IPS-18c (cell line): ENCODE measurements around the gene GALNTL6.
"Not testable (repeated sequence)": the region's sequence is repeated elsewhere in the genome, so short reads cannot be mapped to it uniquely, and the experiment has no call there.

Source experiments
- H3K4me3 ChIP-seq: 2 replicates; pipeline ENCODE4 v1.7.0; 2013; ENCODE audit warnings: low read depth, mild to moderate bottlenecking, low read length, moderate library complexity; ENCODE audit not compliant: insufficient read depth
- H3K9me3 ChIP-seq: one replicate; pipeline ENCODE4 v1.6.1; 2013; ENCODE audit warnings: mild to moderate bottlenecking, low read length, moderate library complexity; ENCODE audit not compliant: control insufficient read depth, insufficient read depth

GALNTL6 gene

DNA sequence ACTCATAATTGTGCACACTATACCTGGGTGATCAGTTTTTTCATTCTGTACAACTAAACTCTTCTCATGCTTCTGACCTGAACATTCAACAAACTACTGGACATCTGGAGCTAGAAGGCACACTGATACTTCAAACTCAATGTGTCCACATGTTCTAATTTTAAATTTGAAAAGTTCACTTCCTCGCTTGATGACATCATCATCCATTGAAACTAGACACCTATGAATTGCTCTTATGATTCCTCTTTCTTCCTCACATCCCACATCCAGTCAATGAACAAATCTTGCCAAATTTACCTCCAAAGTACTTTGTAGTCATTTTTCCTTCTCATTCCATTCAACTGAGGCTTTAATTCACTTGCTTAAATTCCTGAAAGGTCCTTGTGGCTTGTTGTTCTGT, 549.4 kb downstream of the GALNTL6 start:
- Histone ChIP-seq H3K4me3 (no peak overlapping the region), H3K9me3 (no peaks in the 10 kb centered on the region)

DNA sequence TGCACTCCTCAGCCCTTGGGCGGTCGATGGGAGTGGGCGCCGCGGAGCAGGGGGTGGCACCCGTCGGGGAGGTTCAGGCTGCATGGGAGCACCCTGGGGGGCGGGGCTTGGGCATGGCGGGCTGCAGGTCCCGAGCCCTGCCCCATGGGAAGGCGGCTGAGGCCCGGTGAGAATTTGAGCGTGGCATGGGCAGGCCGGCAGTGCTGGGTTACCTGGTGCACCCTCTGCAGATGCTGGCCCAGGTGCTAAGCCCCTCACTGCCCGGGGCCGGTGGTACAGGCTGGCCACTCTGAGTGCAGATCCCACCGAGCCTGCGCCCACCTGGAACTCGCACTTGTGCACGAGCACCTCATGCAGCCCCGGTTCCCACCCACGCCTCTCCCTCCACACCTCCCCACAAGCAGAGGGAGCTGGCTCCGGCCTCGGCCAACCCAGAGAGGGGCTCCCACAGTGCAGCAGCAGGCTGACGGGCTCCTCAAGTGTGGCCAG, 556.3 kb downstream of the GALNTL6 start:
- peaks cover 6% of the 10 kb centered on the region for H3K9me3 ChIP-seq
- H3K4me3 ChIP-seq, result no peak overlapping the region

DNA sequence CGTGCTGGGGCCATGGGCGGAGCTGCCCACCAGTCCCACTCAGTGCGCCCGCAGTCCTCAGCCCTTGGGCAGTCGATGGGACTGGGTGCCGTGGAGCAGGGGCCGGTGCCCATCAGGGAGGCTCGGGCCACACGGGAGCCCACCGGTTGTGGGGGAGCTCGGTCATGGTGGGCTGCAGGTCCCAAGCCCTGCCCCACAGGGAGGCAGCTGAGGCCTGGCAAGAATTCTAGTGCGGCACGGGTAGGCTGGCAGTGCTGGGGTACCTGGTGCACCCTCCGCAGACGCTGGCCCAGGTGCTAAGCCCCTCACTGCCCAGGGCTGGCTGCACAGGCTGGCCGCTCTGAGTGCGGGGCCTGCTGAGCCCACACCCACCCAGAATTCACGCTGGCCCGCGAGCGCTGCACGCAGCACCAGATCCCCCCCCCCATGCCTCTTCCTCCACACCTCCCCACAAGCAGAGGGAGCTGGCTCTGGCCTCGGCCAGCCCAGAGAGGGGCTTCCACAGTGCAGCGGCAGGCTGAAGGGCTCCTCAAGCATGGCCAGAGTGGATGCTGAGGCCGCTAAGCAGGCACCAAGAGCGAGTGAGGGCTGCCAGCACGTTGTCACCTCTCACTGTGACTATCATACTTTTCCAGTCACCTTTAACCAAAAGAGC, 564.4 kb downstream of the GALNTL6 start:
- H3K4me3 ChIP-seq, result no peak overlapping the region
- peaks cover 2% of the 10 kb centered on the region for H3K9me3 ChIP-seq

DNA sequence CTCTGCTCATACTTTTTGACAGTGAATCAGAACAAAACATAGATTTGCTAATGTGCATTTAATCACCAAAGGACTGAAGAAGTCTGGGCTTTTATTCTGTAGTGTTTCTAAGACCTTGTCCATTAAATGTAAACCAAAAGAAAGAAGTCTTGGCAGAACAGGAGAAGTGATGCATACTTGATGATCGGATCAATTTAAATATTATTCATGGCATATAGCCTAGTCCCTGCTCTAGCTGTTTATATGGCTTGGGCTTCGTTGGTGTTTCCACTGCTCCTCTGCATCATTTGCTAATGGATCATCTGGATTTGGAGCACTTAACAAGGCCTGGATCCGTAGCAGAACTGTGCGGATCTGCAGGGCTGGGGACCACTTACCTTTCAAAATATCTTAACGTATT, 566.6 kb downstream of the GALNTL6 start:
- Histone ChIP-seq H3K9me3 (peaks cover 2% of the 10 kb centered on the region), H3K4me3 (no peak overlapping the region)

DNA sequence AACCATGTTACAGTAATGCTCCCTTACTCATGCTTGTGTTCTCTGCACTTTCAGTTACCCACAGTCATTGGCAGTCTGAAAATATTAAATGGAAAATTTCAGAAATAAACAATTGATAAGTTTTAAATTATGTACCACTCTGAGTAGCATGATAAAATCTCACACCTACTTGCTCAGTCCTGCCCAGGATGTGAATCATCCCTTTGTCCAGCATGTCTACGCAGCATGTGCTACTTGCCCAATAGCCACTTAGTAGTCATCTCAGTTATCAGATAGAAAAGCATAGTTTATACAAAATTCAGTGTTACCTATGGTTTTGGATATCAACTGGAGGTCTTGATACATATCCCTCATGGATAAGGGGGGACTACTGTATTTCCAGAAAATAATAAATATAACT, 577.1 kb downstream of the GALNTL6 start:
- H3K4me3 ChIP-seq, result no peak overlapping the region
- no peaks in the 10 kb centered on the region for H3K9me3 ChIP-seq

DNA sequence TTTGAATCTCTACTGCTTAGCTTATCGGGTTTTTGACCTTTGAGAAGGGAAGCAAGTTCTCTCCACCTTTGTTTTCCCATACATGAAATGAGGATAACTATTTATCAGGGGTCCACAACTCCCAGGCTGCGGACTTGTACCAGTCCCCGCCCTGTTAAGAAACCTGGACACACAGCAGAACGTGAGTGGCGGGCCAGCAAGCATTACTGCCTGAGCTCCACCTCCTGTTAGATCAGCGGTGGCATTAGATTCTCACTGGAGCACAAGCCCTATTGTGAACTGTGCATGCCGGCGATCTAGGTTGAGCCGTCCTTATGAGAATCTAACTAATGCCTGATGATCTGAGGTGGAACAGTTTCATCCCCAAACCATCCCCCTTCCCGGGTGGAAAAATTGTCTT, 579.5 kb downstream of the GALNTL6 start:
- Histone ChIP-seq H3K9me3 (no peaks in the 10 kb centered on the region), H3K4me3 (no peak overlapping the region)

DNA sequence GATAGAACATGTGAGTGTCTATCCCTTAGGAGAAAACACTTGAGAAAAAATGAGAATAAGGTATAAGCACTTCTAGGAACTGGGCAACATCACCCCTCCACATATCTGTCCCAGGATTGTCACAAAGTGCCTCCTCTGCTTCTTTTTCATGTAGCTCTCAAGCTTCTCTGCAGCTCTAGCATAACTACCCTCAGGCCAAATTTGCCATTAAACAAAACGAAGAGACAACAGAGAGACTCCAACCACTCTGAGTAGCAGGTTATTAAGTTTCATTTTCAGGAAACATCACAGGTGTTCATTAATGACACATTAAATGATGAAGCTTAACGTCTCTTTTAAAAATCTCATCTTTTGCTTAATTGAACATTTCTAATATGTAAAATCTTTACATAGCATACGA, 580.0 kb downstream of the GALNTL6 start:
- no peaks in the 10 kb centered on the region for H3K9me3 ChIP-seq
- no peak overlapping the region for H3K4me3 ChIP-seq

DNA sequence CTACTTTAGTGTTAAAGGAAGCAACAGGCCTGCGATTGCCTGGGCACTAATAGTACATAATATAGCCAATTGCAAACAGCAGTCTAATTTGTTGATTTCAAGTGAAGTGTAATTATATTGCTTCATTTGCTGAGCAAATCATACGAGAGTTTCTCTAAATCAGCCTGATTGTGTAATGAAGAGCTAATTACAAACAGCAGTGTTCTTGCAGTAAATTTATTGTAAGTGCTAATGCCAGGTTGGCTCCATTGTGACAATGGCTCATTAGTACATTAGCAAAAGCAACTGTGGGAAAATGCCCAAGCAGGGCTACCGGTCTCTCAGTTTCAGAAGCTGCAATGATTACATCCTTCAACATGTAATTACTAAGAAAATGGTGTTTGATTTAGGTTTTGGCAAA, 591.5 kb downstream of the GALNTL6 start:
- Histone ChIP-seq H3K4me3 (no peak overlapping the region), H3K9me3 (no peaks in the 10 kb centered on the region)

DNA sequence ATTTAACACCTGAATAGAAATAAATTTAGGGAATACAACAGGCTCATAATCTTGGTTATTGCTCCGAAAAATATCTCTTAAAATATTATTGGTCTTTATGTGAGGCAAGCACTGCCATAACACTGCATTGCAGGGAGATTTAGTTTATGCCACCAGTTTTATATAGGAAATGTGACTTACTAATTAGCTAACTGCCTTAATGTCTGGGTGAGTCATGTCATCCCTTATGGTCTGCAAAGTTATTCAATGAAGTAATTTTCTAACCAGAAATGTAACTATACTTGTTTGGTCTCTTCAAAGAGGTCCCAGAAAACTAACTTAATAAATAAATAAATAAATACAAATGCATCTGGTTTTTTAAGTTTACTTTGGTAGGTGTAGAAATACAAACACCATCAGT, 597.2 kb downstream of the GALNTL6 start:
- H3K9me3 ChIP-seq, result no peaks in the 10 kb centered on the region
- no peak overlapping the region for H3K4me3 ChIP-seq

DNA sequence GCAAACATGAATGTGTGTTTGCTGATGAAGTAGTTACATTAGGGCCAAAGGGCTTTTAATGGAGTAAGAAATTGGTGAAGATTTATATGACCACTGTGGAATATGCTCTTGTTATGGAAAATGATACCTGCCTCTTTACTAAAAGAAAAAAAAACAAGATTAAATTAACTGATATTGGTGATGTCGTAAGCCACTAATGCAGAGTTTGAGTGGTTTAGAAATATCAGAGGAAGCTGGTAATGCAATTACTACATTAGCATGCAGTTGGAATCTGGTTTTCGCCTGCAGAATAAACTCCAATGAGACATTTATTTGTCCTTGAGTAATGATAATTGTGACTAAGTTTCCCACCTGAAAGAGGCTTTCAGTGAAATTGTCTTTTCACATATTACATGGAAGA, 597.9 kb downstream of the GALNTL6 start:
- no peaks in the 10 kb centered on the region for H3K9me3 ChIP-seq
- H3K4me3 ChIP-seq, result no peak overlapping the region

DNA sequence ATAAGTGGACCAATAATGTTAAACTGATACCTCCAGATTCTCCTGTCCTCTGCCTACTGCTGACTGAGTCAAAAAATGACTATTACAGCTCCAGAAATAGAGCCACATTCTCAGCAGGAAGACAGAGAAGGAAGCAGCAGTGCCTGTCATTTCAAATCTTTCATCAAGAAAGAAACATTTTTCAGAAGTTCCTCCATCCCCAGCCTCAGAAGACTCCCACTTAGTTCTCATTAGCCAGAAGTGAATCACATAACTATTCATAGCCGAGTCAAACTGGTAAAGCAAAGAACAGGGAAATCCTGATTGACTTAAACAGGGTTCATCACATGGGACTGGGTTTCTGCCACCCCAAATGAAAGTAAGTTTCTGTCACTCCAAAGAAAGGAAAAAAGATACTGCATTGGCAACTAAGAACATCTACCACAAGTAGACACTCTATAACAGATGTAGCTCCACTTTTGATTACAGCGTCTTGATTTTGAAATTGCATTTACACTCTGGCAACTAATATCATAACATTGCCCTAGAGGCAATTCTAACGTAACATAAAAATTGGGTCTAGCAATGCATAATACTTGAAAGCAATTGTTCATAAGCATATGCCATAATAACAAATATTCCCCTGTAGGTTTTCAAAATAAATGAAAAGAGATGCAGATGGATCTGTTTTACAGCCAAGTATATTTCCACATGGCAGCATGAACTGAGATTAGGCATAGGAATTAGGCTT, 599.8 kb downstream of the GALNTL6 start:
- no peak overlapping the region for H3K4me3 ChIP-seq
- H3K9me3 ChIP-seq, result no peaks in the 10 kb centered on the region

DNA sequence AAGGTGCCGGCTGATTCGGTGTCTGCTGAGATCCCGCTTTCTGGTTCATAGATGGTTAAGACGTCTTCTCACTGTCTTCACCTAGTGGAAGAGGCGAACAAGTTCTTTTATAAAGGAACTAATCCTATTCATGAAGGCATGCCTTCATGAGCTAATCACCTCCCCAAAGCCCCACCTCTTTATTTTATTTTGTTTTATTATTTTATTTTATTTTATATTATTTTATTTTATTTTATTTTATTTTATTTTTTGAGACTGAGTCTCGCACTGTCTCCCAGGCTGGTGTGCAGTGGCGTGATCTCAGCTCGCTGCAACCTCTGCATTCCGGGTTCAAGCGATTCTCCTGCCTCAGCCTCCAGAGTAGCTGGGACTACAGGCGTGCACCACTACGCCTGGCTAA, 615.8 kb downstream of the GALNTL6 start:
- H3K4me3 ChIP-seq, H3K9me3 ChIP-seq: not testable (repeated sequence)

DNA sequence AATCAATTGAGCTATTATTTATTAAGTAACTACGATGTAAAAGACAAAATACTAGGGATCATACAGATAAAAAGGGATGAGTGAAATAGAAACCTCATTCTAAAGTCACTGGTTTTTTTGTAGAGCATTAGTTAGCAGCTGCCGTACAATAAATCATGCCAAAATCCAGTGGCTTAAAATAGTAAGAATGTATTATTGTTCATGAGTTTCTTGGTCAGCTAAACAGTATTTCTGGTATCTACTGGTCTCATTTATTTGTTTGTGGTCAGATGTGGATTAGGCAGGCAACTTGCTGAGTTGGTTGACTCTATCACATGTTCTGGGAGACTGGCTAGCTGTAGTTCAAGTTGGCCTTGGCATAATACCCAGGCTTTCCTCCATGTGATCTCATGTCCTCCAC, 667.3 kb downstream of the GALNTL6 start:
- Histone ChIP-seq H3K4me3 (no peak overlapping the region), H3K9me3 (peaks cover 8% of the 10 kb centered on the region)

DNA sequence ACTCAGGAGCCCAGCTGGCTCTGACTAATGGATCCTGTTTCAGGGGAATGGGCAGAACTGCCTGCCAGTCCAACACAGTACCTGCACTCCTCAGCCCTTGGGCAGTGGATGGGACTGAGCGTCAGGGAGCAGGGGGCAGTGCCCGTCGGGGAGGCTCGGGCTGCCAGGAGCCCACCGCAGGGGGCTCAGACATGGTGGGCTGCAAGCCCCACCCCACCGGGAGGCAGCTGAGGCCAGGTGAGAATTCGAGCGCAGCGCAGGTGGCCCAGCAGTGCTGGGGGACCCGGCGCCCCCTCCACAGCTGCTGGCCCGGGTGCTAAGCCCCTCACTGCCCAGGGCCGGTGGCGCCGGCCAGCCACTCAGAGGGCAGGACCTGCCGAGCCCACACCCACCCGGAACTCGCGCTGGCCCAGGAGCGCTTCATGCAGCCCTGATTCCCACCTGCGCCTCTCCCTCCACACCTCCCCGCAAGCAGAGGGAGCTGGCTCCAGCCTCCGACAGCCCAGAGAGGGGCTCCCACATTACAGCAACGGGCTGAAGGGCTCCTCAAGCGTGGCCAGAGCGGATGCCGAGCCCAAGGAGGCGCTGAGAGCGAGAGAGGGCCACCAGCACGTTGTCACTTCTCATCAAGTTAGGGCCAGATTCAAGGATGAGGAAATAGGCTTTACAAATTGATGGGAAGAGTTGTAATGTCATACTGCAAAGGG, 668.8 kb downstream of the GALNTL6 start:
- no peak overlapping the region for H3K4me3 ChIP-seq
- peaks cover 8% of the 10 kb centered on the region for H3K9me3 ChIP-seq

DNA sequence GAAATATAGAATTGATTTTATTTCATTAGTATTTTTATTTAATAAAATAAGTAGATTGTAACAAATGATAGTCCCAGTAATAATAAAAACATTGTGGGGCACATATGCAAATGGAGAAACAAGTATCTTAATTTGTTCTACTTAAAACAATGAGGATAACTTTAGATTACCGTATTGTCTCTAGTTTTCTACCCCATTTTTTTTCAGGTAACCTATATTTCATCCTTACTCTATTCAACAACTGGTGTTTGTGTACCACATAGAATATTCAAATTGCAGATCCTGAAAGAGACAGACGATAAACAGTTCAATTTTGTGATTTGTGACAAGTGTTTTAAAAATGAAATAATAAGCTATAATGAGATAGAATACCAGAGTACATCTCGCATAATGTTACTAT, 671.8 kb downstream of the GALNTL6 start:
- Histone ChIP-seq H3K9me3 (peaks cover 8% of the 10 kb centered on the region), H3K4me3 (no peak overlapping the region)

DNA sequence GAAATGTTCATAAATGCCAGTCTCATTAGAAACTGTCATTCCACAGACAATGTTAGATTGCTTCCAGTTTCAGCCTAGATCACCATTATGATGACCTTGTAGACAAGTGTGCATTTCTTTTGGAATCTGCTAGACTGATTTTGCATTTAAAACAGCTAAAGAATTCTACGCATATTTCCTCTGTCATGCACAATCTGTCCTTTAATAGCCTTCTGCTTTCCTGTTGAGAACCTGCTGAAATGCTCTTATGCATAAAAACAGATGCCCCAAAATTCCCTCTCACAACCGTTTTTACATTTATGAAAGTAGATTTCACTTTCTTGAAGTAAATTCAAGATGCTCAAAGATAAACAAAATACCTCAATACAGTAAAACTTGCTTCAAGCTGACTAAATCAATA, 673.3 kb downstream of the GALNTL6 start:
- peaks cover 6% of the 10 kb centered on the region for H3K9me3 ChIP-seq
- H3K4me3 ChIP-seq, result no peak overlapping the region

DNA sequence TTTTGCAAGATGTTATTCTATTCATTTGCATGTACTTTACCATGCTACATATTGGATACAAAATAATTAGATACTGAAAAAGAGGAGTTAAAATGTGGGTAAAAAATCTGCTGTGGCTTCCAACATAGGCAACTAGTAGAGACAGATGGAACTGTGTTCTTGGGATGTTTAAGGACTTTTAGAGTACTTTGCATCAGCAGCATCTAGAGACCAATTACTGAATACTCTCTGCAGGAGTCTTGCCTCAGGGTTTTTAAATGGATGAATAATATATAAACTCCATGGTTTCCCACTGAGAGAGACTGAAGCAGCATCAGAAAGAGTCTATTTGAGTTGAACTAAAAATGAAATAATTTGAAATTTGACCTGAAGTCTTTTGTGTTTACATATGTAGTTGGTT, 676.7 kb downstream of the GALNTL6 start:
- H3K4me3 ChIP-seq, result no peak overlapping the region
- H3K9me3 ChIP-seq, result no peaks in the 10 kb centered on the region

DNA sequence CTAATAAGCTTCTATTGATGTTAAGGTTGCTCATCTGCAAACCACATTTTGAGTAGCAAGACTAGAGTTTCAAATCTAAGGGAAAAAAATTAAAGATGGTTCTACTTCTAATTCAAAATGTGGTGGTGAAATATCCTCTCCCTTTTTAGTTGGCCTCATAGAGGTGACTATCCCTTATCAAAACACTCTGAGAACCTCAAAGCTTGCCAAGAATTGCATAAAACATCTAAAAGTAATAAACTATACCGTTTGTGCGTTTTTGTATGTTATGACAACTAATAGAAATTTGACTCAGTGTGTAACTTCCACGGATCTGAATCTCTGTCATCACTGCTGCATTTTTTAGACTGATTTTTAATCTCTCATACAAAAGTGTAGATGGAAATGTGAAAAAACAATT, 682.6 kb downstream of the GALNTL6 start:
- Histone ChIP-seq H3K9me3 (no peaks in the 10 kb centered on the region), H3K4me3 (no peak overlapping the region)
